ENCODE results near the gene ALOX5. TPM values are rescaled to one million over a fixed set of nuclear protein-coding genes. Genes with fewer than 3 reads are reported as not detected.

Gene ALOX5
- total and polyA plus RNA-seq, 2 donors, result 25.7 to 52.5 TPM

- H3K4me3 ChIP-seq (ENCODE audit: low read depth, low read length), result no peak overlapping the region
- no peaks in the 10 kb centered on the region for H3K36me3 ChIP-seq (ENCODE audit: insufficient read depth)
- no peak for DNase-seq (ENCODE audit: extremely low spot score)
- no peak overlapping the region for H3K27ac ChIP-seq (ENCODE audit: low read depth)
- no peaks in the 10 kb centered on the region for H3K4me1 ChIP-seq (ENCODE audit: insufficient read depth)
- WGBS, result 22% methylated on average over 16 of the region's 16 CpGs
Measured at GRCh38 chr10:45427970-45428366, 54.0 kb downstream of the ALOX5 start.

- DNase-seq (ENCODE audit: extremely low spot score), result no peak
- WGBS, result 87% methylated on average over 10 of the region's 10 CpGs
Measured at GRCh38 chr10:45428611-45429510, 54.8 kb downstream of the ALOX5 start.

GRCh38 chr10:45429790-45430189 is 55.8 kb downstream of the ALOX5 start:
- 76% methylated on average over 2 of the region's 2 CpGs for WGBS
- H3K36me3 ChIP-seq (ENCODE audit: insufficient read depth), result no peaks in the 10 kb centered on the region

More at GRCh38 chr10:45428611-45429510, 54.8 kb downstream of the ALOX5 start:
- no peak overlapping the region for H3K27ac ChIP-seq (ENCODE audit: low read depth)
- no peaks in the 10 kb centered on the region for H3K4me1 ChIP-seq (ENCODE audit: insufficient read depth)
- no peak overlapping the region for H3K4me3 ChIP-seq (ENCODE audit: low read depth, low read length)
- H3K36me3 ChIP-seq (ENCODE audit: insufficient read depth), result no peaks in the 10 kb centered on the region

GRCh38 chr10:45432113-45432512 is 58.1 kb downstream of the ALOX5 start:
- no peaks in the 10 kb centered on the region for H3K4me1 ChIP-seq (ENCODE audit: insufficient read depth)
- DNase-seq (ENCODE audit: extremely low spot score), result no peak
- H3K27ac ChIP-seq (ENCODE audit: low read depth), result no peak overlapping the region
- 91% methylated on average over 2 of the region's 2 CpGs for WGBS
- no peak overlapping the region for H3K4me3 ChIP-seq (ENCODE audit: low read depth, low read length)
- no peaks in the 10 kb centered on the region for H3K36me3 ChIP-seq (ENCODE audit: insufficient read depth)

More at GRCh38 chr10:45429790-45430189, 55.8 kb downstream of the ALOX5 start:
- no peak overlapping the region for H3K27ac ChIP-seq (ENCODE audit: low read depth)
- no peak for DNase-seq (ENCODE audit: extremely low spot score)
- no peaks in the 10 kb centered on the region for H3K4me1 ChIP-seq (ENCODE audit: insufficient read depth)
- H3K4me3 ChIP-seq (ENCODE audit: low read depth, low read length), result no peak overlapping the region

- H3K4me3 ChIP-seq (ENCODE audit: low read depth, low read length), result no peak overlapping the region
- 81% methylated on average over 15 of the region's 15 CpGs for WGBS
- H3K4me1 ChIP-seq (ENCODE audit: insufficient read depth), result no peaks in the 10 kb centered on the region
- H3K27ac ChIP-seq (ENCODE audit: low read depth), result no peak overlapping the region
- no peak for DNase-seq (ENCODE audit: extremely low spot score)
- H3K36me3 ChIP-seq (ENCODE audit: insufficient read depth), result no peaks in the 10 kb centered on the region
Measured at GRCh38 chr10:45432700-45433472, 58.9 kb downstream of the ALOX5 start.

- Histone ChIP-seq H3K27ac (ENCODE audit: low read depth) (no peak overlapping the region), H3K4me1 (ENCODE audit: insufficient read depth) (no peaks in the 10 kb centered on the region), H3K36me3 (ENCODE audit: insufficient read depth) (no peaks in the 10 kb centered on the region), H3K4me3 (ENCODE audit: low read depth, low read length) (no peak overlapping the region)
- no peak for DNase-seq (ENCODE audit: extremely low spot score)
- WGBS, result 72% methylated on average over 8 of the region's 8 CpGs
Measured at GRCh38 chr10:45433716-45434469, 59.9 kb downstream of the ALOX5 start.

GRCh38 chr10:45437587-45438465 is 63.8 kb downstream of the ALOX5 start:
- 75% methylated on average over 8 of the region's 8 CpGs for WGBS
- no peak overlapping the region for H3K27ac ChIP-seq (ENCODE audit: low read depth)
- H3K4me3 ChIP-seq (ENCODE audit: low read depth, low read length), result no peak overlapping the region
- no peaks in the 10 kb centered on the region for H3K36me3 ChIP-seq (ENCODE audit: insufficient read depth)
- H3K4me1 ChIP-seq (ENCODE audit: insufficient read depth), result no peaks in the 10 kb centered on the region
- DNase-seq (ENCODE audit: extremely low spot score), result no peak

- WGBS, result 53% methylated on average over 5 of the region's 5 CpGs
- no peak for DNase-seq (ENCODE audit: extremely low spot score)
- no peak overlapping the region for H3K27ac ChIP-seq (ENCODE audit: low read depth)
- no peak overlapping the region for H3K4me3 ChIP-seq (ENCODE audit: low read depth, low read length)
- no peaks in the 10 kb centered on the region for H3K4me1 ChIP-seq (ENCODE audit: insufficient read depth)
- H3K36me3 ChIP-seq (ENCODE audit: insufficient read depth), result no peaks in the 10 kb centered on the region
Measured at GRCh38 chr10:45438466-45439090, 64.6 kb downstream of the ALOX5 start.

GRCh38 chr10:45439365-45439764 is 65.3 kb downstream of the ALOX5 start:
- no peaks in the 10 kb centered on the region for H3K36me3 ChIP-seq (ENCODE audit: insufficient read depth)
- H3K27ac ChIP-seq (ENCODE audit: low read depth), result no peak overlapping the region
- DNase-seq (ENCODE audit: extremely low spot score), result no peak
- H3K4me3 ChIP-seq (ENCODE audit: low read depth, low read length), result no peak overlapping the region
- no peaks in the 10 kb centered on the region for H3K4me1 ChIP-seq (ENCODE audit: insufficient read depth)
- WGBS, result 79% methylated on average over 6 of the region's 6 CpGs

GRCh38 chr10:45439873-45440272 is 65.9 kb downstream of the ALOX5 start:
- Histone ChIP-seq H3K27ac (ENCODE audit: low read depth) (no peak overlapping the region), H3K4me3 (ENCODE audit: low read depth, low read length) (no peak overlapping the region), H3K4me1 (ENCODE audit: insufficient read depth) (no peaks in the 10 kb centered on the region), H3K36me3 (ENCODE audit: insufficient read depth) (no peaks in the 10 kb centered on the region)
- 51% methylated on average over 7 of the region's 7 CpGs for WGBS
- no peak for DNase-seq (ENCODE audit: extremely low spot score)

- Histone ChIP-seq H3K4me3 (ENCODE audit: low read depth, low read length) (no peak overlapping the region), H3K27ac (ENCODE audit: low read depth) (no peak overlapping the region), H3K36me3 (ENCODE audit: insufficient read depth) (no peaks in the 10 kb centered on the region), H3K4me1 (ENCODE audit: insufficient read depth) (no peaks in the 10 kb centered on the region)
- no peak for DNase-seq (ENCODE audit: extremely low spot score)
- 80% methylated on average over 13 of the region's 13 CpGs for WGBS
Measured at GRCh38 chr10:45440511-45441062, 66.6 kb downstream of the ALOX5 start.

All from urinary bladder (tissue), 4 donors.